CD14-positive monocyte (primary cell): ENCODE data around the gene SMAGP. TPM values are rescaled to one million over a fixed set of nuclear protein-coding genes. Genes with fewer than 3 reads are reported as not detected.

Experiments used
- DNase-seq, 3 donors: peaks; one replicate each; pipeline ENCODE4 v3.0.0-alpha.2; 2011 to 2022
- H2AFZ ChIP-seq: 2 replicates; pipeline ENCODE4 v1.6.0; 2012; ENCODE audit warnings: mild to moderate bottlenecking, low read depth, low read length, inconsistent platforms; ENCODE audit not compliant: insufficient read depth, poor library complexity, severe bottlenecking
- H3K27ac ChIP-seq, 2 donors: 1 replicate in 1 of 2; 2 replicates in 1 of 2; pipeline ENCODE4 v1.5.1; 2012 to 2013; ENCODE audit warnings: low read length in 2 of 2, control low read depth in 1 of 2, inconsistent platforms in 1 of 2, low read depth in 1 of 2, mild to moderate bottlenecking in 1 of 2
- H3K27me3 ChIP-seq, 2 donors: one replicate each; pipeline versions ENCODE4 v1.6.0 to v1.6.1; 2011 to 2013; ENCODE audit warnings: low read length in 2 of 2; ENCODE audit not compliant: control insufficient read depth in 2 of 2, insufficient read depth in 2 of 2
- H3K36me3 ChIP-seq, 2 donors: replicated peaks in 1 of 2; 1 replicate in 1 of 2; 2 replicates in 1 of 2; pipeline versions ENCODE4 v1.5.1 to v1.6.1; 2012 to 2013; ENCODE audit warnings: low read length in 2 of 2, control low read depth in 1 of 2, inconsistent platforms in 1 of 2, mild to moderate bottlenecking in 1 of 2; ENCODE audit not compliant: insufficient read depth in 2 of 2, control insufficient read depth in 1 of 2
- H3K4me1 ChIP-seq, 2 donors: 1 replicate in 1 of 2; 2 replicates in 1 of 2; pipeline versions ENCODE4 v1.5.1 to v1.6.1; 2012 to 2013; ENCODE audit warnings: low read length in 2 of 2, control low read depth in 1 of 2, inconsistent platforms in 1 of 2, mild to moderate bottlenecking in 1 of 2, moderate library complexity in 1 of 2; ENCODE audit not compliant: insufficient read depth in 2 of 2, control insufficient read depth in 1 of 2
- H3K4me2 ChIP-seq: replicated peaks from 2 replicates; pipeline ENCODE3; 2012; ENCODE audit warnings: low read length, moderate library complexity, mild to moderate bottlenecking; ENCODE audit not compliant: poor library complexity, severe bottlenecking; ENCODE audit errors: extremely low read depth
- H3K4me3 ChIP-seq, 3 experiments: fragments of 200-600 bp in 1 of 3; sonication (generic) in 1 of 3; replicated peaks in 1 of 3; 1 replicate in 2 of 3; 2 replicates in 1 of 3; pipeline ENCODE4 v1.5.1; 2011 to 2013; ENCODE audit warnings: low read length in 3 of 3, mild to moderate bottlenecking in 3 of 3, control low read depth in 2 of 3, low read depth in 2 of 3, inconsistent platforms in 1 of 3, moderate library complexity in 1 of 3
- H3K79me2 ChIP-seq: 2 replicates; pipeline ENCODE4 v1.6.0; 2012; ENCODE audit warnings: mild to moderate bottlenecking, control low read depth, inconsistent platforms, low read length, moderate library complexity; ENCODE audit not compliant: insufficient read depth
- H3K9ac ChIP-seq: 2 replicates; pipeline ENCODE4 v1.6.0; 2017; ENCODE audit warnings: low read length, mild to moderate bottlenecking; ENCODE audit not compliant: insufficient read depth, poor library complexity, severe bottlenecking
- H3K9me3 ChIP-seq, 2 donors: replicated peaks in 1 of 2; 1 replicate in 1 of 2; 2 replicates in 1 of 2; pipeline versions ENCODE4 v1.5.1 to v1.6.1; 2012 to 2013; ENCODE audit warnings: low read length in 2 of 2, control low read depth in 1 of 2; ENCODE audit not compliant: control insufficient read depth in 1 of 2, insufficient read depth in 1 of 2
- H4K20me1 ChIP-seq: 2 replicates; pipeline ENCODE4 v1.6.0; 2012; ENCODE audit warnings: mild to moderate bottlenecking, low read length, control low read depth, moderate library complexity; ENCODE audit not compliant: insufficient read depth
- H3K27ac Mint-ChIP-seq, 7 donors: one replicate each; pipeline ENCODE4 v1.8.0; 2020; ENCODE audit warnings: mild to moderate bottlenecking in 7 of 7, mixed read lengths in 7 of 7, moderate library complexity in 6 of 7, inconsistent platforms in 2 of 7
- H3K27me3 Mint-ChIP-seq, 3 donors: one replicate each; pipeline ENCODE4 v1.8.0; 2021 to 2022; ENCODE audit warnings: low read depth in 3 of 3, mild to moderate bottlenecking in 3 of 3, mixed read lengths in 3 of 3, moderate library complexity in 3 of 3, inconsistent platforms in 1 of 3
- H3K36me3 Mint-ChIP-seq, 2 donors: one replicate each; pipeline ENCODE4 v1.8.0; 2020; ENCODE audit warnings: mixed read lengths in 2 of 2, inconsistent platforms in 1 of 2, mild to moderate bottlenecking in 1 of 2
- H3K4me1 Mint-ChIP-seq: one replicate; pipeline ENCODE4 v1.8.0; 2020; ENCODE audit warnings: mild to moderate bottlenecking, mixed read lengths
- H3K4me3 Mint-ChIP-seq, 2 donors: one replicate each; pipeline ENCODE4 v1.8.0; 2020; ENCODE audit warnings: mild to moderate bottlenecking in 2 of 2, mixed read lengths in 2 of 2, moderate library complexity in 1 of 2
- H3K9me3 Mint-ChIP-seq, 7 donors: one replicate each; pipeline ENCODE4 v1.8.0; 2020 to 2022; ENCODE audit warnings: mixed read lengths in 7 of 7, mild to moderate bottlenecking in 6 of 7, moderate library complexity in 6 of 7, inconsistent platforms in 2 of 7
- CTCF ChIP-seq: fragments of 200-600 bp; IDR thresholded peaks from one replicate; pipeline ENCODE4 v1.8.0; 2022; ENCODE audit warnings: antibody characterized with exemption, mild to moderate bottlenecking
- WGBS: methylation state at CpG from one replicate; pipeline ENCODE4 v1.1.5; 2013; ENCODE audit warnings: missing lambda C conversion rate; ENCODE audit not compliant: insufficient coverage; 5-methylcytosine and 5-hydroxymethylcytosine counted together
- intact Hi-C, 2 donors: fragments of 100-400 bp; cut with micrococcal nuclease; formaldehyde crosslinking; loops; one replicate each; pipeline versions ENCODE4 v1.15.0 to v1.15.1; 2023
- polyA plus RNA-seq, 3 donors: library from polyadenylated mRNA; depleted of rRNA in 1 of 3; unstranded in 2 of 3; stranded (reverse) in 1 of 3; fragments of 300-500 nt in 2 of 3; fragments of >200 nt in 1 of 3; fragmentation: Illumina TruSeq in 2 of 3; gene quantifications; 1 replicate in 2 of 3; 2 replicates in 1 of 3; pipeline ENCODE4 v1.2.3, GENCODE V29; 2012 to 2021

The SMAGP gene
- polyA plus RNA-seq, 3 donors = 2.6 to 6.6 (median 3.0) TPM

GRCh38 chr12:51254536-51254935 lies 15.7 kb downstream of the SMAGP start:
- Histone ChIP-seq H3K4me3 (no peak overlapping the region), H3K9me3 (no peaks in the 10 kb centered on the region), H3K27ac (no peak overlapping the region), H3K36me3 (no peaks in the 10 kb centered on the region), H3K4me1 (peaks cover 20 to 21% of the 10 kb centered on the region in 2 donors), H3K27me3 (no peaks in the 10 kb centered on the region), H3K4me2 (no peak overlapping the region), H2AFZ (no peak overlapping the region), H4K20me1 (no peaks in the 10 kb centered on the region), H3K79me2 (no peaks in the 10 kb centered on the region), H3K9ac (no peak overlapping the region)
- Mint-ChIP-seq H3K27me3 (peaks cover 0 to 4% (median 1%) of the 10 kb centered on the region in 3 donors), H3K36me3 (peaks cover 0 to 3% of the 10 kb centered on the region in 2 donors), H3K9me3 (peaks cover 0 to 3% (median 0%) of the 10 kb centered on the region in 7 donors), H3K27ac (no peak overlapping the region), H3K4me3 (no peak overlapping the region), H3K4me1 (peaks cover 20% of the 10 kb centered on the region)
- TF ChIP-seq CTCF = no peak
- 83% methylated on average over 2 of the region's 4 CpGs for WGBS
- intact Hi-C loops = loop anchor here in 1 of 2 donors (5.0 kb wide), 1 partner anchor 37 kb away; the partner anchor contains the start of gene POU6F1
- no peak for DNase-seq

DNA sequence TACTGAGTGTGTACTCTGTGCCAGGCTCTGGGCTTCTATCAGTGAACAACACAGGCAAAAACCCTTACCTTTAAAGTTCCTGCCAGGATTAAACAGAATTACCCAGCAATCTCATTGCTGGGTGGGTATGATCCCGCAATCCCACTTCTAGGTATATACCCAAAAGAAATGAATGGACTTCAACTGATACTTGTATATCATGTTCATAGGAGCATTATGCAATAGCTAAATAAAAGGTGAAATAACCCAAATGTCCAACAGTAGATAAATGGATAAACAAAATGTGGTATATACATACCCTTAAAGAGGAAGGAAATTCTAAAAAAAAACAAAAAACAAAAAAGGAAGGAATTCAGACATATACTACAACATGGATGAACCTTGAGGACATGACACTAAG lies 16.9 kb downstream of the SMAGP start:
- WGBS = no CpG with 5 or more reads among the region's 1 CpG
- TF ChIP-seq CTCF = no peak

More for the DNA sequence above, 16.9 kb downstream of the SMAGP start:
- H3K27ac Mint-ChIP-seq = no peak overlapping the region
- Histone ChIP-seq H4K20me1 (no peaks in the 10 kb centered on the region), H3K4me2 (no peak overlapping the region), H3K27me3 (no peaks in the 10 kb centered on the region), H3K4me1 (peaks cover 32 to 33% of the 10 kb centered on the region in 2 donors), H3K36me3 (no peaks in the 10 kb centered on the region), H3K9ac (no peak overlapping the region), H2AFZ (no peak overlapping the region), H3K79me2 (no peaks in the 10 kb centered on the region), H3K4me3 (no peak overlapping the region), H3K9me3 (no peaks in the 10 kb centered on the region), H3K27ac (no peak overlapping the region)
- peaks cover 0 to 4% (median 1%) of the 10 kb centered on the region in 3 donors for H3K27me3 Mint-ChIP-seq
- intact Hi-C loops = loop anchor here in 1 of 2 donors (5.0 kb wide), 1 partner anchor 36 kb away; the partner anchor contains the start of gene POU6F1
- H3K4me3 Mint-ChIP-seq = no peak overlapping the region
- peaks cover 0 to 6% (median 0%) of the 10 kb centered on the region in 7 donors for H3K9me3 Mint-ChIP-seq
- peaks cover 29% of the 10 kb centered on the region for H3K4me1 Mint-ChIP-seq
- peaks cover 2 to 5% of the 10 kb centered on the region in 2 donors for H3K36me3 Mint-ChIP-seq
- no peak for DNase-seq
